Activated CD8-positive, alpha-beta memory T cell treated with anti-CD3 and anti-CD28 coated beads for 4 hours (primary cell): Measurements from ENCODE around the gene LMNA.
"Not testable (repeated sequence)": the region's sequence is repeated elsewhere in the genome, so short reads cannot be mapped to it uniquely, and the experiment has no call there.

ENCODE experiments used
- DNase-seq, 2 donors: peaks; one replicate each; pipeline ENCODE4 v3.0.0-alpha.2; 2020; ENCODE audit warnings: low read depth in 2 of 2

Gene LMNA

GRCh38 chr1:156162430-156163037 is 48.0 kb downstream of the LMNA start:
- no peak for DNase-seq

GRCh38 chr1:156163712-156164111 is 49.2 kb downstream of the LMNA start:
- DNase-seq = no peak

- no peak for DNase-seq
Observed at GRCh38 chr1:156164125-156164831, 49.8 kb downstream of the LMNA start.

- no peak for DNase-seq
Observed at GRCh38 chr1:156165083-156165482, 50.6 kb downstream of the LMNA start.

GRCh38 chr1:156167536-156167935 is 53.0 kb downstream of the LMNA start:
- no peak for DNase-seq

GRCh38 chr1:156172696-156173470 is 58.4 kb downstream of the LMNA start:
- DNase-seq = no peak

- DNase-seq = no peak
Observed at GRCh38 chr1:156176610-156177210, 62.2 kb downstream of the LMNA start.

- DNase-seq = no peak
Observed at GRCh38 chr1:156177919-156178654, 63.6 kb downstream of the LMNA start.

- no peak for DNase-seq
Observed at GRCh38 chr1:156180471-156180870, 66.0 kb downstream of the LMNA start.

GRCh38 chr1:156181391-156181924 is 66.9 kb downstream of the LMNA start:
- DNase-seq = not testable (repeated sequence)

- not testable (repeated sequence) for DNase-seq
Observed at GRCh38 chr1:156182010-156182779, 67.7 kb downstream of the LMNA start.

GRCh38 chr1:156186347-156187177 is 72.1 kb downstream of the LMNA start:
- DNase-seq = not testable (repeated sequence)
